SK-N-SH treated with all-trans-retinoic acid at 6 μM for 48 hours (cell line): ENCODE data around the gene RTN4RL1.

Experiments used
- ARNTL ChIP-seq: fragments of 450-650 bp; formaldehyde crosslinking; IDR thresholded peaks from 2 replicates; pipeline ENCODE4 v1.5.0; 2020; ENCODE audit warnings: low read depth, mild to moderate bottlenecking, moderate library complexity, borderline replicate concordance
- BACH2 ChIP-seq: fragments of 250-450 bp; sonication (Bioruptor Pico); IDR thresholded peaks from 2 replicates; pipeline ENCODE4 v1.9.0; 2021; ENCODE audit warnings: mild to moderate bottlenecking, borderline replicate concordance
- GLIS3 ChIP-seq: fragments of 250-450 bp; sonication (Bioruptor Pico); IDR thresholded peaks from 2 replicates; pipeline ENCODE4 v1.5.0; 2020; ENCODE audit warnings: mild to moderate bottlenecking, moderate library complexity
- ISL1 ChIP-seq: fragments of 250-450 bp; sonication (Bioruptor Pico); IDR thresholded peaks from 2 replicates; pipeline ENCODE4 v2.1.2; 2022; ENCODE audit warnings: mild to moderate bottlenecking, moderate library complexity
- PPARA ChIP-seq: fragments of 250-450 bp; sonication (Bioruptor Pico); IDR thresholded peaks from 2 replicates; pipeline ENCODE4 v1.5.0; 2020; ENCODE audit warnings: mild to moderate bottlenecking, borderline replicate concordance
- RARB ChIP-seq: fragments of 250-450 bp; sonication (Bioruptor Pico); IDR thresholded peaks from 2 replicates; pipeline ENCODE4 v1.8.0; 2021; ENCODE audit warnings: mild to moderate bottlenecking, moderate library complexity
- SNAI2 ChIP-seq: fragments of 250-450 bp; sonication (Bioruptor Pico); IDR thresholded peaks from 2 replicates; pipeline ENCODE4 v1.5.0; 2020; ENCODE audit warnings: mild to moderate bottlenecking, moderate library complexity
- ZFP3 ChIP-seq: fragments of 250-450 bp; sonication (Bioruptor Pico); IDR thresholded peaks from 2 replicates; pipeline ENCODE4 v1.5.0; 2020; ENCODE audit warnings: mild to moderate bottlenecking, moderate library complexity
- TF ChIP-seq, protein P1 (sequence below): fragments of 250-450 bp; sonication (Bioruptor Pico); IDR thresholded peaks from 2 replicates; pipeline ENCODE4 v1.8.0; 2020; ENCODE audit warnings: mild to moderate bottlenecking, moderate library complexity, borderline replicate concordance
- TF ChIP-seq, protein P2 (sequence below): fragments of 250-450 bp; sonication (Bioruptor Pico); IDR thresholded peaks from 2 replicates; pipeline ENCODE4 v1.8.0; 2021; ENCODE audit warnings: low read depth, mild to moderate bottlenecking, moderate library complexity, borderline replicate concordance
- TF ChIP-seq, protein P3 (sequence below): fragments of 250-450 bp; sonication (Bioruptor Pico); IDR thresholded peaks from 2 replicates; pipeline ENCODE4 v1.5.1; 2020; ENCODE audit warnings: low read depth, mild to moderate bottlenecking, moderate library complexity

DNA sequence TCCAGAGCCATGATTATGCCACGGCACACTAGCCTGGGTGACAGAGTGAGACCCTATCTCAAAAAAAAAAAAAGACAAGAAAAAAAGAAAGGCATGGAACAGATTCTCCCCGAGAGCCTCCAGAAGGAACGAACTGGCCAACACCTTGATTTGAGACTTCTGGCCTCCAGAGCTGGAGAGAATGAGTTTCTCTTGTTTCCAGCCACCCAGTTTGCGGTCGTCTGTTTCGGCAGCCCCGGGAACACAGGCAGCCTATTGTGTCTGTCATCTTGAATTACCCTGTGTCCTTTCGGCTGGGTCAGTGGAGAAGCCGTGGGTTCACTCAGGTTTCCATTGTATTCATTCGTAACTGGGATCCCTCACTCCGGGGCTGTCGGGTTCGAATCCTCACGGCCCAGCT, 111.4 kb downstream of the RTN4RL1 start:
- TF ChIP-seq PPARA = no peak
- TF ChIP-seq ISL1 (CRISPR knock-in tag) = no peak
- TF ChIP-seq, protein P1, sequence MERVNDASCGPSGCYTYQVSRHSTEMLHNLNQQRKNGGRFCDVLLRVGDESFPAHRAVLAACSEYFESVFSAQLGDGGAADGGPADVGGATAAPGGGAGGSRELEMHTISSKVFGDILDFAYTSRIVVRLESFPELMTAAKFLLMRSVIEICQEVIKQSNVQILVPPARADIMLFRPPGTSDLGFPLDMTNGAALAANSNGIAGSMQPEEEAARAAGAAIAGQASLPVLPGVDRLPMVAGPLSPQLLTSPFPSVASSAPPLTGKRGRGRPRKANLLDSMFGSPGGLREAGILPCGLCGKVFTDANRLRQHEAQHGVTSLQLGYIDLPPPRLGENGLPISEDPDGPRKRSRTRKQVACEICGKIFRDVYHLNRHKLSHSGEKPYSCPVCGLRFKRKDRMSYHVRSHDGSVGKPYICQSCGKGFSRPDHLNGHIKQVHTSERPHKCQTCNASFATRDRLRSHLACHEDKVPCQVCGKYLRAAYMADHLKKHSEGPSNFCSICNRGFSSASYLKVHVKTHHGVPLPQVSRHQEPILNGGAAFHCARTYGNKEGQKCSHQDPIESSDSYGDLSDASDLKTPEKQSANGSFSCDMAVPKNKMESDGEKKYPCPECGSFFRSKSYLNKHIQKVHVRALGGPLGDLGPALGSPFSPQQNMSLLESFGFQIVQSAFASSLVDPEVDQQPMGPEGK = no peak
- no peak for TF ChIP-seq ZFP3 (CRISPR knock-in tag)
- no peak for TF ChIP-seq RARB (CRISPR knock-in tag)
- no peak for TF ChIP-seq GLIS3 (CRISPR knock-in tag)
- no peak for TF ChIP-seq ARNTL (CRISPR knock-in tag)
- TF ChIP-seq, protein P2, sequence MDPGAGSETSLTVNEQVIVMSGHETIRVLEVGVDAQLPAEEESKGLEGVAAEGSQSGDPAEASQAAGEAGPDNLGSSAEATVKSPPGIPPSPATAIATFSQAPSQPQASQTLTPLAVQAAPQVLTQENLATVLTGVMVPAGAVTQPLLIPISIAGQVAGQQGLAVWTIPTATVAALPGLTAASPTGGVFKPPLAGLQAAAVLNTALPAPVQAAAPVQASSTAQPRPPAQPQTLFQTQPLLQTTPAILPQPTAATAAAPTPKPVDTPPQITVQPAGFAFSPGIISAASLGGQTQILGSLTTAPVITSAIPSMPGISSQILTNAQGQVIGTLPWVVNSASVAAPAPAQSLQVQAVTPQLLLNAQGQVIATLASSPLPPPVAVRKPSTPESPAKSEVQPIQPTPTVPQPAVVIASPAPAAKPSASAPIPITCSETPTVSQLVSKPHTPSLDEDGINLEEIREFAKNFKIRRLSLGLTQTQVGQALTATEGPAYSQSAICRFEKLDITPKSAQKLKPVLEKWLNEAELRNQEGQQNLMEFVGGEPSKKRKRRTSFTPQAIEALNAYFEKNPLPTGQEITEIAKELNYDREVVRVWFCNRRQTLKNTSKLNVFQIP (CRISPR knock-in tag) = no peak
- TF ChIP-seq, protein P3, sequence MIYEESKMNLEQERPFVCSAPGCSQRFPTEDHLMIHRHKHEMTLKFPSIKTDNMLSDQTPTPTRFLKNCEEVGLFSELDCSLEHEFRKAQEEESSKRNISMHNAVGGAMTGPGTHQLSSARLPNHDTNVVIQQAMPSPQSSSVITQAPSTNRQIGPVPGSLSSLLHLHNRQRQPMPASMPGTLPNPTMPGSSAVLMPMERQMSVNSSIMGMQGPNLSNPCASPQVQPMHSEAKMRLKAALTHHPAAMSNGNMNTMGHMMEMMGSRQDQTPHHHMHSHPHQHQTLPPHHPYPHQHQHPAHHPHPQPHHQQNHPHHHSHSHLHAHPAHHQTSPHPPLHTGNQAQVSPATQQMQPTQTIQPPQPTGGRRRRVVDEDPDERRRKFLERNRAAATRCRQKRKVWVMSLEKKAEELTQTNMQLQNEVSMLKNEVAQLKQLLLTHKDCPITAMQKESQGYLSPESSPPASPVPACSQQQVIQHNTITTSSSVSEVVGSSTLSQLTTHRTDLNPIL (CRISPR knock-in tag) = no peak
- TF ChIP-seq BACH2 (CRISPR knock-in tag) = no peak
- no peak for TF ChIP-seq SNAI2 (CRISPR knock-in tag)
